K562 (cell line): ENCODE measurements around the gene TRIP10. TPM values are rescaled to one million over a fixed set of nuclear protein-coding genes. Genes with fewer than 3 reads are reported as not detected.

Source experiments
- ATAC-seq: fragments of 200-7000 bp; cut with Tn5 transposase; 3 replicates; pipeline ENCODE4 v1.9.1; 2020; ENCODE audit warnings: moderate library complexity
- BruUV-seq: library from RNA; stranded (reverse); fragments of 400-500 nt; replicated peaks from 2 replicates; lab custom pipeline; 2021; lab: Mats Ljungman, UMichigan
- CTCF ChIA-PET: fragments of 300-600 bp; formaldehyde crosslinking; extraction: SDS; loops from one replicate; lab custom pipeline; 2021; ENCODE audit warnings: low intra/inter-chr PET ratio; lab: Yijun Ruan, JAX
- POLR2A ChIA-PET: fragments of 300-600, 350-650 bp; sonication (Branson Sonifier 250); formaldehyde crosslinking; extraction: SDS; loops from one replicate; lab custom pipeline; 2021; ENCODE audit warnings: antibody characterized with exemption, inconsistent platforms; lab: Yijun Ruan, JAX
- DNase-seq, 4 experiments: peaks; one replicate each; pipeline versions ENCODE4 v3.0.0 to v3.0.0-alpha.2; 2011 to 2018; ENCODE audit warnings: low spot score in 3 of 4, mixed read lengths in 3 of 4; ENCODE audit errors: extremely low read depth in 1 of 4
- FAIRE-seq: peaks from 2 replicates; lab custom pipeline; 2011; peaks lifted over from hg19 to GRCh38; lab: Jason Lieb, UNC
- H2AFZ ChIP-seq: 2 replicates; pipeline ENCODE4 v1.6.0; 2011; ENCODE audit warnings: low read depth, low read length, control low read depth, inconsistent platforms
- H3K27ac ChIP-seq: fragments of 200-600 bp; 3 replicates; pipeline ENCODE4 v1.8.0; 2011; ENCODE audit warnings: low read depth, mild to moderate bottlenecking, control low read depth, inconsistent platforms, low read length, moderate library complexity, mixed read lengths; ENCODE audit errors: extremely low read depth
- H3K27me3 ChIP-seq, 2 experiments: fragments of 300-600 bp in 1 of 2; 2 replicates in 1 of 2; 3 replicates in 1 of 2; pipeline versions ENCODE4 v1.6.0 to v1.8.0; 2011; ENCODE audit warnings: inconsistent platforms in 2 of 2, low read length in 2 of 2, mild to moderate bottlenecking in 1 of 2, mixed read lengths in 1 of 2, moderate library complexity in 1 of 2; ENCODE audit not compliant: control insufficient read depth in 2 of 2, insufficient read depth in 2 of 2
- H3K36me3 ChIP-seq: fragments of 300-600 bp; 3 replicates; pipeline ENCODE4 v1.8.0; 2011; ENCODE audit warnings: mild to moderate bottlenecking, low read length, inconsistent platforms; ENCODE audit not compliant: control insufficient read depth, insufficient read depth
- H3K4me1 ChIP-seq, 2 experiments: fragments of 200-600 bp in 1 of 2; replicated peaks in 1 of 2; 2 replicates in 1 of 2; 3 replicates in 1 of 2; pipeline versions ENCODE4 v1.5.1 to v1.8.0; 2011; ENCODE audit warnings: inconsistent platforms in 2 of 2, low read length in 2 of 2, mild to moderate bottlenecking in 1 of 2, mixed read lengths in 1 of 2, moderate library complexity in 1 of 2; ENCODE audit not compliant: control insufficient read depth in 2 of 2, insufficient read depth in 2 of 2
- H3K4me2 ChIP-seq: 2 replicates; pipeline ENCODE4 v1.6.1; 2011; ENCODE audit warnings: low read length, control low read depth, inconsistent platforms, mixed read lengths; ENCODE audit not compliant: insufficient read depth
- H3K4me3 ChIP-seq: fragments of 200-600 bp; sonication (generic), shearing (Covaris generic); 2 replicates; pipeline ENCODE4 v1.5.1; 2016; ENCODE audit warnings: control low read depth, inconsistent platforms
- H3K79me2 ChIP-seq: fragments of 200-600 bp; 3 replicates; pipeline ENCODE4 v1.8.0; 2011; ENCODE audit warnings: low read length, inconsistent platforms; ENCODE audit not compliant: control insufficient read depth, insufficient read depth
- H3K9ac ChIP-seq, 2 experiments: 2 replicates each; pipeline versions ENCODE4 v1.6.0 to v1.6.1; 2011; ENCODE audit warnings: low read depth in 2 of 2, low read length in 2 of 2, control low read depth in 1 of 2, inconsistent platforms in 1 of 2, mild to moderate bottlenecking in 1 of 2, mixed read lengths in 1 of 2; ENCODE audit not compliant: insufficient read depth in 1 of 2
- H3K9me1 ChIP-seq: one replicate; pipeline ENCODE4 v1.6.0; 2011; ENCODE audit warnings: inconsistent platforms, mild to moderate bottlenecking, low read length, moderate library complexity; ENCODE audit not compliant: control insufficient read depth, insufficient read depth
- H3K9me3 ChIP-seq: replicated peaks from 2 replicates; pipeline ENCODE4 v1.5.1; 2011; ENCODE audit warnings: low read depth, low read length, inconsistent platforms; ENCODE audit not compliant: control insufficient read depth, insufficient read depth
- H4K20me1 ChIP-seq: replicated peaks from 2 replicates; pipeline ENCODE4 v1.6.1; 2011; ENCODE audit warnings: low read length, inconsistent platforms, mixed read lengths; ENCODE audit not compliant: control insufficient read depth, insufficient read depth
- AFF1 ChIP-seq, 2 experiments: fragments of 450-650 bp; IDR thresholded peaks; 2 replicates each; pipeline ENCODE4 v1.6.1; 2018; ENCODE audit warnings: mild to moderate bottlenecking in 2 of 2, low read depth in 1 of 2; ENCODE audit not compliant: partially characterized antibody in 2 of 2
- ARID2 ChIP-seq: fragments of 450-650 bp; IDR thresholded peaks from 2 replicates; pipeline ENCODE4 v1.6.1; 2017; ENCODE audit warnings: antibody characterized with exemption, mild to moderate bottlenecking
- DDX20 ChIP-seq: fragments of 450-650 bp; IDR thresholded peaks from 2 replicates; pipeline ENCODE4 v1.6.1; 2016; ENCODE audit warnings: missing genetic modification characterization, low read depth, mild to moderate bottlenecking, missing compliant biosample characterization, moderate library complexity
- ESRRB ChIP-seq: fragments of 250-450 bp; sonication (Bioruptor Pico); IDR thresholded peaks from 2 replicates; pipeline ENCODE4 v1.5.0; 2020; ENCODE audit warnings: mild to moderate bottlenecking, moderate library complexity, borderline replicate concordance
- ETV5 ChIP-seq: sonication (generic); formaldehyde crosslinking; IDR thresholded peaks from 2 replicates; pipeline ENCODE4 v1.4.0; 2020; ENCODE audit warnings: low read depth, mild to moderate bottlenecking, missing genetic modification reagents
- HMG20A ChIP-seq: fragments of 450-650 bp; formaldehyde crosslinking; conservative IDR thresholded peaks from 2 replicates; pipeline ENCODE4 v1.4.0; 2020; ENCODE audit warnings: mild to moderate bottlenecking, mixed read lengths
- KAT7 ChIP-seq: sonication (generic); formaldehyde crosslinking; IDR thresholded peaks from 2 replicates; pipeline ENCODE4 v1.8.0; 2022; ENCODE audit warnings: missing genetic modification reagents, mild to moderate bottlenecking, borderline replicate concordance
- MCM3 ChIP-seq: fragments of 450-650 bp; IDR thresholded peaks from 2 replicates; pipeline ENCODE4 v1.6.1; 2016
- SMC3 ChIP-seq: conservative IDR thresholded peaks from 2 replicates; pipeline ENCODE4 v1.6.1; 2011; ENCODE audit warnings: low read depth, low read length, improper control_type of control experiment; ENCODE audit not compliant: insufficient read depth
- SUPT5H ChIP-seq: fragments of 450-650 bp; IDR thresholded peaks from 2 replicates; pipeline ENCODE4 v1.6.1; 2016
- TCF7L2 ChIP-seq: fragments of 150-350 bp; IDR thresholded peaks from 2 replicates; pipeline ENCODE4 v1.6.1; 2016; ENCODE audit warnings: low read depth, mild to moderate bottlenecking, low read length, moderate library complexity
- ZFP36 ChIP-seq: fragments of 150-350 bp; IDR thresholded peaks from 2 replicates; pipeline ENCODE4 v1.6.1; 2018; ENCODE audit warnings: low read length, low read depth; ENCODE audit not compliant: partially characterized antibody
- ZNF324 ChIP-seq: fragments of 250-450 bp; sonication (Bioruptor Pico); IDR thresholded peaks from 2 replicates; pipeline ENCODE4 v1.4.0; 2020; ENCODE audit warnings: mild to moderate bottlenecking
- ZNF561 ChIP-seq: fragments of 450-650 bp; formaldehyde crosslinking; conservative IDR thresholded peaks from 2 replicates; pipeline ENCODE4 v1.4.0; 2020; ENCODE audit warnings: mild to moderate bottlenecking, moderate library complexity
- WGBS: fragments of 100-300 bp; shearing (Covaris generic); methylation state at CpG from one replicate; pipeline ENCODE4 v1.1.6; 2016; ENCODE audit warnings: low coverage, mixed read lengths; ENCODE audit not compliant: insufficient coverage; ENCODE audit errors: missing lambda C conversion rate; 5-methylcytosine and 5-hydroxymethylcytosine counted together
- in situ Hi-C: fragments of 300-500 bp; cut with MboI; formaldehyde crosslinking; loops from 4 replicates; pipeline ENCODE4 v1.15.0; 2018; ENCODE audit warnings: inconsistent platforms, mixed read lengths
- intact Hi-C: fragments of 100-400 bp; cut with micrococcal nuclease; formaldehyde crosslinking; loops from 2 replicates; pipeline ENCODE4 v1.14.2; 2022
- polyA plus RNA-seq, 8 experiments: library from polyadenylated mRNA; depleted of rRNA in 4 of 8; stranded (reverse) in 5 of 8; unstranded in 3 of 8; fragments of >200 nt; fragmentation: Nextera tagmentation in 2 of 8; fragmentation: Illumina TruSeq in 1 of 8; extraction: Ambion mirVana in 2 of 8; extraction: Trizol in 1 of 8; gene quantifications; 2 replicates each; pipeline versions ENCODE4 v1.2.1 to v1.2.3, GENCODE V29; 2011 to 2014; ENCODE audit warnings: inconsistent platforms in 1 of 8, missing spikeins in 1 of 8
- total RNA-seq, 7 experiments: library from RNA; depleted of rRNA in 6 of 7; stranded (reverse); fragments of >200 nt in 6 of 7; fragmentation: Illumina TruSeq in 2 of 7; extraction: Trizol in 2 of 7; gene quantifications; 2 replicates each; pipeline versions ENCODE4 v1.2.1 to v1.2.3, GENCODE V29; 2011 to 2021; ENCODE audit warnings: low replicate concordance in 1 of 7
- TF ChIP-seq, protein P1 (sequence below): fragments of 450-650 bp; IDR thresholded peaks from 2 replicates; pipeline ENCODE4 v1.6.1; 2018; ENCODE audit not compliant: partially characterized antibody

TRIP10 gene
- total and polyA plus RNA-seq, 9 of the 15 experiments (the other 6 are each of a cell fraction or from before 2014, with no cell fraction given) = 1.2 to 66.8 (median 36.1) TPM

DNA sequence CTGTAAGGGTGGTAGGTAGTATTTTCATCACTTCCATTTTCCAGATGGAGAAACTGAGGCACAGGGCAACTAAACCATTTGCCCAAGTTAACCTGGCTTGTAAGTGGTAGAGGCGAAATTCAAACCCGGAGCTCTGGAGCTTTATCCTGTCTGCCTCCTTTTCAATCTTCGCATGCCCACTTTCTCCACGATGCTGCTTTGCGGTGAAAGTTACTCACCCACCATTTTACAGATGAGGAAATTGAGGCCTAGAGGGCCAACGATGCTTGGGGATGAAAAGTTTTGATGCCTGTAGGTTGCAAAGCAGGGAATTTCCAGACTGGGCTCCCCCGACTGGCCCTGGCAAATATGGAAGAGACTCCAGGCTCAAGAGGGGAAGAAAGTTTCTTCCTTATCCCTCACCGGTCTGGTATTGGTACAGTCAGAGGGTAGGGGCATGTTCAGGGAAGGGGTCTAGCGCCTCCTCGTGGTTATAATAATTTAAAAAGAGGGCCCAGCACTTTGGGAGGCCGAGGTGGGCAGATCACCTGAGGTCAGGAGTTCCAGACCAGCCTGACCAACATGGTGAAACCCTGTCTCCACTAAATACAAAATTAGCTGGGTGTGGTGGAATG is 29.6 kb downstream of the TRIP10 start:
- intact Hi-C loops = loop anchor here (10.0 kb wide), 1 partner anchor 96 kb away; no protein-coding TSS in a partner anchor
- no peak for FAIRE-seq
- POLR2A ChIA-PET = no interaction called here
- TF ChIP-seq ZNF561 (CRISPR knock-in tag) (no peak), KAT7 (0 out of 2 replicates have a peak, but pooled peaks have one; percentile 29), ZNF324 (CRISPR knock-in tag) (no peak), SUPT5H (no peak), ESRRB (no peak), ARID2 (no peak), ZFP36 (peak; percentile 42), ETV5 (CRISPR knock-in tag) (0 out of 2 replicates have a peak, but pooled peaks have one; percentile 33), TCF7L2 (0 out of 2 replicates have a peak, but pooled peaks have one; percentile 17), DDX20 (tag) (no peak), SMC3 (peak; percentile 31; the same call in 1 of the 2 replicates), HMG20A (CRISPR knock-in tag) (no peak), MCM3 (no peak), AFF1 (IDR thresholded peaks at IDR 0.05; ENCODE audit: low read depth in 1 of 2, partially characterized antibody in 2 of 2) (no peak)
- TF ChIP-seq, protein P1, sequence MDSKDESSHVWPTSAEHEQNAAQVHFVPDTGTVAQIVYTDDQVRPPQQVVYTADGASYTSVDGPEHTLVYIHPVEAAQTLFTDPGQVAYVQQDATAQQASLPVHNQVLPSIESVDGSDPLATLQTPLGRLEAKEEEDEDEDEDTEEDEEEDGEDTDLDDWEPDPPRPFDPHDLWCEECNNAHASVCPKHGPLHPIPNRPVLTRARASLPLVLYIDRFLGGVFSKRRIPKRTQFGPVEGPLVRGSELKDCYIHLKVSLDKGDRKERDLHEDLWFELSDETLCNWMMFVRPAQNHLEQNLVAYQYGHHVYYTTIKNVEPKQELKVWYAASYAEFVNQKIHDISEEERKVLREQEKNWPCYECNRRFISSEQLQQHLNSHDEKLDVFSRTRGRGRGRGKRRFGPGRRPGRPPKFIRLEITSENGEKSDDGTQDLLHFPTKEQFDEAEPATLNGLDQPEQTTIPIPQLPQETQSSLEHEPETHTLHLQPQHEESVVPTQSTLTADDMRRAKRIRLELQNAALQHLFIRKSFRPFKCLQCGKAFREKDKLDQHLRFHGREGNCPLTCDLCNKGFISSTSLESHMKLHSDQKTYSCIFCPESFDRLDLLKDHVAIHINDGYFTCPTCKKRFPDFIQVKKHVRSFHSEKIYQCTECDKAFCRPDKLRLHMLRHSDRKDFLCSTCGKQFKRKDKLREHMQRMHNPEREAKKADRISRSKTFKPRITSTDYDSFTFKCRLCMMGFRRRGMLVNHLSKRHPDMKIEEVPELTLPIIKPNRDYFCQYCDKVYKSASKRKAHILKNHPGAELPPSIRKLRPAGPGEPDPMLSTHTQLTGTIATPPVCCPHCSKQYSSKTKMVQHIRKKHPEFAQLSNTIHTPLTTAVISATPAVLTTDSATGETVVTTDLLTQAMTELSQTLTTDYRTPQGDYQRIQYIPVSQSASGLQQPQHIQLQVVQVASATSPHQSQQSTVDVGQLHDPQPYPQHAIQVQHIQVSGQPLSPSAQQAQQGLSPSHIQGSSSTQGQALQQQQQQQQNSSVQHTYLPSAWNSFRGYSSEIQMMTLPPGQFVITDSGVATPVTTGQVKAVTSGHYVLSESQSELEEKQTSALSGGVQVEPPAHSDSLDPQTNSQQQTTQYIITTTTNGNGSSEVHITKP = peak; percentile 96

More for the DNA sequence above, 29.6 kb downstream of the TRIP10 start:
- Histone ChIP-seq H4K20me1 (no peaks in the 10 kb centered on the region), H2AFZ (no peak overlapping the region), H3K36me3 (no peaks in the 10 kb centered on the region), H3K4me3 (no peak overlapping the region), H3K79me2 (peaks cover 24% of the 10 kb centered on the region), H3K4me1 (peaks cover 9 to 39% of the 10 kb centered on the region in 2 experiments), H3K27ac (no peak overlapping the region), H3K9ac (no peak overlapping the region), H3K9me1 (peaks cover 4% of the 10 kb centered on the region), H3K4me2 (no peak overlapping the region), H3K27me3 (no peaks in the 10 kb centered on the region), H3K9me3 (no peaks in the 10 kb centered on the region)
- peak; percentile 59 to 64 (median 61) for DNase-seq
- CTCF ChIA-PET = interaction anchor here (0.6 kb wide), 1 partner anchor 603 kb away, joined by 3 read pairs; no protein-coding TSS in a partner anchor
- WGBS = 50% methylated on average over 10 of the region's 11 CpGs
- peak; percentile 16; the same call in 2 of the 3 replicates for ATAC-seq
- in situ Hi-C loops = no loop called here
- no TSS peak for BruUV-seq
